Astrocyte of the cerebellum (primary cell): ENCODE results near the gene CCL23.
"Not testable (repeated sequence)": the region's sequence is repeated elsewhere in the genome, so short reads cannot be mapped to it uniquely, and the experiment has no call there.

Source experiments
- DNase-seq: peaks from one replicate; pipeline ENCODE4 v3.0.0-alpha.2; 2011; ENCODE audit warnings: low read depth
- H3K4me3 ChIP-seq: 2 replicates; pipeline ENCODE4 v1.5.1; 2011; ENCODE audit warnings: mild to moderate bottlenecking, low read depth, low read length, moderate library complexity
- CTCF ChIP-seq: IDR thresholded peaks from 2 replicates; pipeline ENCODE4 v1.5.1; 2012; ENCODE audit warnings: low read length, low read depth, moderate library complexity, mild to moderate bottlenecking; ENCODE audit errors: missing control alignments
- in situ Hi-C: cut with HindIII; loops from 2 replicates; pipeline ENCODE4 v1.10.0; 2017; ENCODE audit warnings: low sequenced_read_pairs

CCL23 gene

GRCh38 chr17:35998756-35999155, 19.0 kb downstream of the CCL23 start:
- H3K4me3 ChIP-seq, result no peak overlapping the region
- no peak for DNase-seq
- in situ Hi-C loops, result loop anchor here (25.0 kb wide), 2 partner anchors 114 to 489 kb away; partner anchors contain the start of genes CCL4 and ZNHIT3
- no peak for TF ChIP-seq CTCF

- H3K4me3 ChIP-seq, result no peak overlapping the region
- no peak for DNase-seq
- in situ Hi-C loops, result loop anchor here (25.0 kb wide), 2 partner anchors 114 to 489 kb away; partner anchors contain the start of genes CCL4 and ZNHIT3
- TF ChIP-seq CTCF, result no peak
These were observed 19.7 kb downstream of the CCL23 start for GRCh38 chr17:35998018-35998545.

DNA sequence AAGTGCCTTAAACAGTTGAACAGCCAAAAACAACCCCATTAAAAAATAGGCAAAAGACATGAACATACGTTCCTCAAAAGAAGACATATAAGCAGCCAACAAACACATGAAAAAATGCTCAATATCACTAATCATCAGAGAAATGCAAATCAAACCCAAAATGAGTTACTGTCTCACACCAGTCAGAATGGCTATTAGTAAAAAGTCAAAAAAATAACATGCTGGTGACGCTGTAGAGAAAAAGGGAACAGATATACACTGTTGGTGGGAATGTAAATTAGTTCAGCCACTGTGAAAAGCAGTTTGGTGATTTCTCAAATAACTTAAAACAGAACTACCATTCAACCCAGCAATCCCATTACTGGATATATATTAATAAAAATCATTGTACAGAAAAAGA, 22.4 kb downstream of the CCL23 start:
- in situ Hi-C loops, result loop anchor here (25.0 kb wide), 2 partner anchors 117 to 492 kb away; partner anchors contain the start of genes CCL4 and ZNHIT3
- H3K4me3 ChIP-seq, DNase-seq: not testable (repeated sequence)

DNA sequence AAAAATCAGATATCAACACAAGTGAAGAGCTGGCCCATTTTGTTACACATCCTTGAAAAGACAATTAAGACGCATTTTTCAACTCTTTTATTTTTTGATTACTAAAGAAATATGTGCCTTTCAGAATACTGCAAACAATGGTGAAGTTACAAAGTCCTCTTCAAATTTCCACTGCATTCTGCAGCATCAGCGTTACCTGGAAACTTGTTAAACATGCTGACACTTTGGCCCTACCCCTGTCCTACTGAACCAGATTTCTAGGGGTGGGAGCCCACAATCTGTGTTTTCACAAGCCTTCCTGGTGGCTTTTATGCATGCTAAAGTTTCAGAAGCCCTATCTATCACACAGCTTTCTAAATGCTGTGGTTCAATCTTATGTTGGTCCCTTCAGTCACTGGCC, 26.7 kb downstream of the CCL23 start:
- TF ChIP-seq CTCF, result no peak
- DNase-seq, result no peak
- no peak overlapping the region for H3K4me3 ChIP-seq
- in situ Hi-C loops, result loop anchor here (25.0 kb wide), 2 partner anchors 121 to 496 kb away; partner anchors contain the start of genes CCL4 and ZNHIT3

- no peak for TF ChIP-seq CTCF
These were observed 29.6 kb downstream of the CCL23 start for GRCh38 chr17:35988164-35988563.

GRCh38 chr17:35986643-35987042, 31.1 kb downstream of the CCL23 start, which contains the start of gene CCL14:
Gene CCL14 (minus strand): TSS chr17:35986729. CDS start chr17:35986649, 80 bp downstream.
- DNase-seq, result no peak
- no peak within 1 kb of the TSS for H3K4me3 ChIP-seq
- no peak for TF ChIP-seq CTCF
- in situ Hi-C loops, result loop anchor here (25.0 kb wide), 2 partner anchors 126 to 501 kb away; partner anchors contain the start of genes CCL4 and ZNHIT3

More at GRCh38 chr17:35988164-35988563, 29.6 kb downstream of the CCL23 start:
- in situ Hi-C loops, result loop anchor here (25.0 kb wide), 2 partner anchors 124 to 499 kb away; partner anchors contain the start of genes CCL4 and ZNHIT3
- DNase-seq, result no peak
- H3K4me3 ChIP-seq, result no peak overlapping the region

GRCh38 chr17:35984140-35984539, 33.6 kb downstream of the CCL23 start:
- in situ Hi-C loops, result loop anchor here (25.0 kb wide), 2 partner anchors 128 to 503 kb away; partner anchors contain the start of genes CCL4 and ZNHIT3
- TF ChIP-seq CTCF, result no peak

More at GRCh38 chr17:35984140-35984539, 33.6 kb downstream of the CCL23 start:
- DNase-seq, result no peak
- H3K4me3 ChIP-seq, result no peak overlapping the region
